Muscle of leg (tissue), 11 donors: ENCODE data around the gene TRIM43. TPM values are rescaled to one million over a fixed set of nuclear protein-coding genes. Genes with fewer than 3 reads are reported as not detected.
"Not testable (repeated sequence)": the region's sequence is repeated elsewhere in the genome, so short reads cannot be mapped to it uniquely, and the experiment has no call there.

ENCODE experiments used
- DNase-seq: peaks from one replicate; pipeline ENCODE4 v3.0.0; 2013
- H3K27ac ChIP-seq: one replicate; pipeline ENCODE4 v1.5.1; 2013; ENCODE audit warnings: mild to moderate bottlenecking, low read length, control low read depth
- H3K27me3 ChIP-seq: one replicate; pipeline ENCODE4 v1.6.1; 2013; ENCODE audit warnings: low read length; ENCODE audit not compliant: control insufficient read depth, insufficient read depth
- H3K36me3 ChIP-seq: one replicate; pipeline ENCODE4 v1.6.1; 2013; ENCODE audit warnings: low read length; ENCODE audit not compliant: control insufficient read depth, insufficient read depth
- H3K4me1 ChIP-seq: one replicate; pipeline ENCODE4 v1.6.1; 2013; ENCODE audit warnings: low read length; ENCODE audit not compliant: control insufficient read depth, insufficient read depth
- H3K4me3 ChIP-seq: one replicate; pipeline ENCODE4 v1.5.1; 2013; ENCODE audit warnings: low read length, control low read depth
- H3K9me3 ChIP-seq: replicated peaks from 2 replicates; pipeline ENCODE4 v1.6.1; 2013; ENCODE audit warnings: low read depth, low read length; ENCODE audit not compliant: control insufficient read depth
- WGBS: methylation state at CpG from one replicate; pipeline ENCODE4 v1.1.5; 2013; ENCODE audit warnings: missing lambda C conversion rate; ENCODE audit not compliant: insufficient coverage; 5-methylcytosine and 5-hydroxymethylcytosine counted together
- polyA plus RNA-seq, 8 donors: library from polyadenylated mRNA; unstranded; fragments of 120-200 nt; gene quantifications; one replicate each; pipeline versions ENCODE4 v1.2.1 to v1.2.3, GENCODE V29; 2013; ENCODE audit warnings: inconsistent platforms in 1 of 8, low replicate concordance in 1 of 8; ENCODE audit not compliant: insufficient read length in 8 of 8, insufficient read depth in 1 of 8
- total RNA-seq: library from RNA; stranded (reverse); fragments of 120-200 nt; gene quantifications from one replicate; pipeline ENCODE4 v1.2.4, GENCODE V29; 2013

TRIM43 gene
- total and polyA plus RNA-seq, 9 donors, result not detected

DNA sequence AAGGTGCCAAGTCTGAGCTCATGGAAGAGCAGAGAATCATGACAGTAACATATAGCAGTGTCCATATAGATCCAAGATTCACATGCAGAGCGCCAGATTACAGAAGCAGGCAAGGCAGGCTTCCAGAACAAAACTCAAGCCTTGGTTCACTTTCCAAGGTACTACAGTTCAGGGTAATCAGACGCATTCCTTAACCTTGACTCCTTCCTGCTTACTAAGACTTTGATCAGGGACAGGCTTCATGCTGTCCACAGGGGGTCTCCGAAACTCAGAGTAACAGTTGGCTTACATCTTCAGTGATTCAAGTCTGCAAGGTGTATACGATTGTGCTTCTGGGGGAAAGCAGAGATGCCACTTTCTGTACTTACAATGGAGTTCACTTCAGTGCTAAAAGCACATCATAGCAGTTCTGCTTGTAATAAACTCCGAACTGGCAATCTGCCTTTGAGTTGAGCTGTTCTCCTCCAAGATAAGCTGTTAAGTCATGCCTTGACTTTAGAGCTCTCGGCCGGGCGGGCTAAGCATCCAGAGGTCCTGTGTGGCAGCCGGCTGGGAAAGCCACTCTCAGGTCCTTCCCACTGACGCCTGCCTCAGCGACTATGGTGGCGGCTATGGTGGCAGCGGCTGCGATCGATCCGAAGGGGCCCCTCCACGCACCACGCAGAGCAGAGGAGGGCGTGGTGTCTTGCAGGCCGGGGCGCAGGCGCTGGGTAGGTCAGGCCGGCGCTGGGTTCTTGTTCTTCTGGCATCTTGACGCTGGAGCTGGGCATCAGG is 48.9 kb downstream of the TRIM43 start:
- not testable (repeated sequence) for DNase-seq, H3K4me3 ChIP-seq, H3K4me1 ChIP-seq, H3K36me3 ChIP-seq, H3K27ac ChIP-seq, H3K27me3 ChIP-seq, H3K9me3 ChIP-seq
- WGBS, result no CpG with 5 or more reads among the region's 25 CpGs

- WGBS, result no CpG with 5 or more reads among the region's 9 CpGs
- not testable (repeated sequence) for DNase-seq, H3K4me3 ChIP-seq, H3K4me1 ChIP-seq, H3K27me3 ChIP-seq, H3K27ac ChIP-seq, H3K9me3 ChIP-seq, H3K36me3 ChIP-seq
Observed at GRCh38 chr2:95641289-95641575, 49.4 kb downstream of the TRIM43 start.

DNA sequence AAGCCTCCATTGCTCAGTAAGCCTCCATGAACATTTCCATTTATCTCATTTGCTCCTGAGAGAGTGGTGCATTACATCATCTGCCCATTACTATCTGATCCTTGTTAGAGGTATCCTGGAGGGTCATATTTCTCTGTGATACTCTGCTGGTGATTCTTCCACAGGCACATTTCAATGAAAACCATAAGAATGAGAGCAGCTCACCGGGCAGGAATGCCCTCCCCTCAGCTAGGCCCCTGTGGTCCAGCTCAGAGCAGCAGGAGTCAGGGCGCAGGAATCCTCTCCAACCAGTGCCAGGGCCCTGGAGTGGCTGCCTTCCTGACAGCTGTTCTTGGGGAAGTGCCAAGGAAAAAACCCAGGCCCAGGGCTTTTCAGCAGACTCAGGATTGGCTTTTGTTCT is 50.0 kb downstream of the TRIM43 start:
- no CpG with 5 or more reads among the region's 2 CpGs for WGBS

DNA sequence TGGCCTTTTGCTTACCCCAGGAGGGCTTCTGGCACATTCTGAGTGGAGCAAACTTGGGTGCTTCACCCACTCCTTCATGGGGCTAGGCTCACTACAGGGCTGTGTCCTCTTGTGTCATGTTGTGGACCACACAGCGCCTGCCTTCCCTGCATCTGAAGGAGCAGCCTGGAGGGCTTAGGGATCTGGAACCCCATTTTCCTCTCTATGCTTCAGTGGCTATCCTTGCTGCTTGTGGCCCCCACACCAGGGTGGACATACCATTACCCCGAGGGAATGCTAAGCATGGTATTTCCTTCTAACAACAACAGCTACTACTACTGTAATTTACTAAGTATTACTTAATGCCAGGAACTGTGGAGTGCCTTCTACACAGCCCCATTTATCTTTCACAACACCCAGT is 50.6 kb downstream of the TRIM43 start:
- H3K4me3 ChIP-seq, H3K27ac ChIP-seq, H3K27me3 ChIP-seq, H3K9me3 ChIP-seq, H3K36me3 ChIP-seq, H3K4me1 ChIP-seq, DNase-seq: not testable (repeated sequence)
- WGBS, result no CpG with 5 or more reads among the region's 2 CpGs

More for the DNA sequence above, 50.0 kb downstream of the TRIM43 start:
- not testable (repeated sequence) for H3K36me3 ChIP-seq, H3K27ac ChIP-seq, H3K4me1 ChIP-seq, H3K27me3 ChIP-seq, H3K4me3 ChIP-seq, DNase-seq, H3K9me3 ChIP-seq

- not testable (repeated sequence) for H3K36me3 ChIP-seq, H3K27me3 ChIP-seq, DNase-seq, H3K27ac ChIP-seq, H3K4me3 ChIP-seq, H3K4me1 ChIP-seq, H3K9me3 ChIP-seq
- WGBS, result no CpG with 5 or more reads among the region's 4 CpGs
Observed at GRCh38 chr2:95642951-95643350, 51.1 kb downstream of the TRIM43 start.

DNA sequence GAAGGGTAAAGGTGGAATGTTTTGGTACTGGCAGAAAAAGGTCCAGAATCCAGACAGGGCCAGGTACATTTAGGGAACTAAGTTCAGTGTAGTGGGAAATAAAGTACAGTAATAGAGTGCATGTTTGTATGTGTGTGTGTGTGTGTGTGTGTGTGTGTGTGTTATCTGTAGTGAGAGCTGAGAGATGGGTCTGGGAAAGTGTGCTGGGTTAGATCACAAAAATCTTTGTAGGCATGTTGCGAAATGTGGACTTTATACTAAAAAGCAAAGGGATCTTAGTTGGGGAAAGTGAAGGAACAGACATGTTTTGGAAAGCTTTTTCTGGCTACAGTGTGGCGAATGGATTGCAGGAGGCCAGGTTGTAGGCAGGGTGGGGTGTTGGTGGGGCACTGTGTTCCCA is 53.5 kb downstream of the TRIM43 start:
- not testable (repeated sequence) for H3K27ac ChIP-seq, H3K36me3 ChIP-seq, H3K9me3 ChIP-seq, H3K4me1 ChIP-seq, H3K27me3 ChIP-seq, H3K4me3 ChIP-seq, DNase-seq
- no CpG with 5 or more reads among the region's 2 CpGs for WGBS

GRCh38 chr2:95646274-95646994 is 54.6 kb downstream of the TRIM43 start:
- no CpG with 5 or more reads among the region's 8 CpGs for WGBS
- H3K27ac ChIP-seq, H3K9me3 ChIP-seq, H3K36me3 ChIP-seq, H3K27me3 ChIP-seq, H3K4me3 ChIP-seq, H3K4me1 ChIP-seq, DNase-seq: not testable (repeated sequence)

DNA sequence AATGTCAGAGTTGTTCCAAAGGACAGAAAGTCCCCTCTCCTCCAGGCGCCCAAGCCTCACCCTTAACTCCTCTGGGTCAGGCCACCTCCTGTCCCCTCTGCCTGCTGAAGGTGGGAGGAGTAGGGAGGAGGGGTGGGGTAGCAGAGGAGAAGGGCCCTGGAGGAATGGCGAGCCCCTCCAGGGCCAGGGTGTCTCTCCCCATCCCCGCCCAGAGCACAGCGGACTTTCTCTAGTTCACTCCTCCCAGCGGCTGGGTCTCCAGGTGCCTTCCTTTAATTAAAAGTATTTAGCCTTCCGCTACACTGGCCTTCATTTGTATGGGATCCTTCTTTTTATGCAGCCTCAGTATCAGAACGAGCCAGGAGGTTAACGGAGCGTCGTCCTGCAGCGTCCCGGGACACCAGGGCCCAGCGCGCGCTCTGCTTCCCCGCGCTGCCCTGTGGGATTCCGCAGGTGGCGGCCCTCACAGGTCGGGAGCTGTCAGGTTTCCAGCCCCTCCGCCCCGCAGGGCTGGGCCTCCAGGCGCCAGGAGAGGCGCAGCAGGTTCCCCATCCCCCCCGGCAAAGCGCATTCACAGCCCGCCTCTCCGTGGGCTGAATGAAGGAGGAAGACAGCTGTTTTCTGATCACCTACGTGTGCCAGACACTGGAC is 57.2 kb downstream of the TRIM43 start:
- not testable (repeated sequence) for H3K4me1 ChIP-seq, H3K9me3 ChIP-seq, H3K36me3 ChIP-seq, H3K27ac ChIP-seq, H3K4me3 ChIP-seq, DNase-seq, H3K27me3 ChIP-seq
- 2% methylated on average over 6 of the region's 29 CpGs for WGBS

Other genes with a start within 250 kb of the TRIM43 start
- gene FAHD2A, start 189.3 kb upstream of the TRIM43 start, total RNA-seq, result 18.5 TPM
- 10 to 100 TPM; 17.3 to 26.1 (median 21.0) TPM for gene FAHD2A, start 189.3 kb upstream of the TRIM43 start, polyA plus RNA-seq
- gene TRIM43B, start 107.2 kb upstream of the TRIM43 start, total RNA-seq, result not detected
- gene TRIM43B, start 107.2 kb upstream of the TRIM43 start, polyA plus RNA-seq, result not detected